Endothelial cell (in vitro differentiated cells): ENCODE measurements around the gene NEGR1. TPM values are rescaled to one million over a fixed set of nuclear protein-coding genes. Genes with fewer than 3 reads are reported as not detected.

Source experiments
- DNase-seq: peaks from one replicate; pipeline ENCODE4 v3.0.0; 2021; ENCODE audit warnings: low spot score
- H3K27ac Mint-ChIP-seq: one replicate; pipeline ENCODE4 v1.8.0; 2021; ENCODE audit warnings: mixed read lengths, inconsistent platforms; ENCODE audit not compliant: unreplicated experiment
- H3K27me3 Mint-ChIP-seq: one replicate; pipeline ENCODE4 v1.8.0; 2021; ENCODE audit warnings: mild to moderate bottlenecking, moderate library complexity, mixed read lengths, inconsistent platforms; ENCODE audit not compliant: unreplicated experiment
- H3K36me3 Mint-ChIP-seq: one replicate; pipeline ENCODE4 v1.8.0; 2021; ENCODE audit warnings: mild to moderate bottlenecking, low read depth, mixed read lengths, inconsistent platforms; ENCODE audit not compliant: unreplicated experiment
- H3K4me1 Mint-ChIP-seq: one replicate; pipeline ENCODE4 v1.8.0; 2021; ENCODE audit warnings: mild to moderate bottlenecking, mixed read lengths, inconsistent platforms; ENCODE audit not compliant: unreplicated experiment
- H3K4me3 Mint-ChIP-seq: one replicate; pipeline ENCODE4 v1.8.0; 2021; ENCODE audit warnings: mild to moderate bottlenecking, mixed read lengths, inconsistent platforms; ENCODE audit not compliant: unreplicated experiment
- H3K9me3 Mint-ChIP-seq: one replicate; pipeline ENCODE4 v1.8.0; 2021; ENCODE audit warnings: mixed read lengths, inconsistent platforms; ENCODE audit not compliant: unreplicated experiment
- total RNA-seq: library from RNA; stranded (reverse); fragmentation: NEBNext Ultra II Directional; extraction: Animal tissue kit (Norgen Biotek cat#: 25700); gene quantifications from one replicate; pipeline ENCODE4 v1.2.1, GENCODE V29; 2021; ENCODE audit not compliant: unreplicated experiment
- TF ChIP-seq, protein P1 (sequence below): fragments of 200-600 bp; sonication (generic); IDR thresholded peaks from one replicate; pipeline ENCODE4 v1.5.0; 2021; ENCODE audit warnings: antibody characterized with exemption; ENCODE audit not compliant: unreplicated experiment

The NEGR1 gene
- total RNA-seq, 1 donor from 2014 or later, result 2.9 TPM

DNA sequence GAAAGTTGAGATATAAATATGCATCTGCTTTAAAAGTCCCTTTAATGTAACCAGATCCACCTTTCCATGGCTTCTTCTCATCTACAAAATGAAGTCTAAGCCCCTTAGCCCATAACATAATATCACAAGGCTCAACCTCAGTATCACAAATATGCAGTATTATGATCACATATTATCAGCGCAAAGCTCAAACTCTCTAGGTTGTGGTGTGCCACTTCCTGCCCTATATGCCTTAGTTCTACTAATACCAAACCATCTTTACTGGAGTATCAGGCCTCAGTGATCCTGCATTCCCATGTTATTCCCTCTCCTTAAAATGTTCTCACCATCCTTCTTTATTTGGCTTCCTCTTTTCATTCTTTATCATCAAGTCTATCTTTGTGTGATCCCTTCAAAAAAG is 301.8 kb downstream of the NEGR1 start:
- TF ChIP-seq, protein P1, sequence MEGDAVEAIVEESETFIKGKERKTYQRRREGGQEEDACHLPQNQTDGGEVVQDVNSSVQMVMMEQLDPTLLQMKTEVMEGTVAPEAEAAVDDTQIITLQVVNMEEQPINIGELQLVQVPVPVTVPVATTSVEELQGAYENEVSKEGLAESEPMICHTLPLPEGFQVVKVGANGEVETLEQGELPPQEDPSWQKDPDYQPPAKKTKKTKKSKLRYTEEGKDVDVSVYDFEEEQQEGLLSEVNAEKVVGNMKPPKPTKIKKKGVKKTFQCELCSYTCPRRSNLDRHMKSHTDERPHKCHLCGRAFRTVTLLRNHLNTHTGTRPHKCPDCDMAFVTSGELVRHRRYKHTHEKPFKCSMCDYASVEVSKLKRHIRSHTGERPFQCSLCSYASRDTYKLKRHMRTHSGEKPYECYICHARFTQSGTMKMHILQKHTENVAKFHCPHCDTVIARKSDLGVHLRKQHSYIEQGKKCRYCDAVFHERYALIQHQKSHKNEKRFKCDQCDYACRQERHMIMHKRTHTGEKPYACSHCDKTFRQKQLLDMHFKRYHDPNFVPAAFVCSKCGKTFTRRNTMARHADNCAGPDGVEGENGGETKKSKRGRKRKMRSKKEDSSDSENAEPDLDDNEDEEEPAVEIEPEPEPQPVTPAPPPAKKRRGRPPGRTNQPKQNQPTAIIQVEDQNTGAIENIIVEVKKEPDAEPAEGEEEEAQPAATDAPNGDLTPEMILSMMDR, result no peak
- no peak for DNase-seq
- Mint-ChIP-seq H3K9me3 (no peaks in the 10 kb centered on the region), H3K27ac (no peak overlapping the region), H3K4me1 (no peaks in the 10 kb centered on the region), H3K36me3 (no peaks in the 10 kb centered on the region), H3K27me3 (no peaks in the 10 kb centered on the region), H3K4me3 (no peak overlapping the region)

DNA sequence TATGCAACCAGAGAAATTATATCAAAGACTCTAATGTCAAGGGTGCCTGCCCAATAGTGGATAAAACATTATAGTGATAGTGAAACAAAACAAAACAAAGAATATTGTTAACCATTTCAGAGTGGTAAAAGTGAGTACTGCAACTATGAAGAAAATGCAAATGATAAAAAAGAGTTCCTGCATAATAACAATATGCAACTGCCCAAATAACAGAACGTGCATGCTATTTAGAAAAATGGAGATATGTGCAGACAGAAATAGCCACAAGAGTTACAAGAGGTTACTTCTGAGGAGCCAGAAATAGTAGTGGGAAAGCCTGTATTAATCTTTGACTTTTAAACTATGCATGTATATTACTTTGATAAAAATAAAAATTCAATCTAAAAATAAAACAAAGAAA is 302.5 kb downstream of the NEGR1 start:
- Mint-ChIP-seq H3K4me3 (no peak overlapping the region), H3K27me3 (no peaks in the 10 kb centered on the region), H3K9me3 (no peaks in the 10 kb centered on the region), H3K4me1 (no peaks in the 10 kb centered on the region), H3K27ac (no peak overlapping the region), H3K36me3 (no peaks in the 10 kb centered on the region)
- TF ChIP-seq, protein P1, result no peak
- no peak for DNase-seq

DNA sequence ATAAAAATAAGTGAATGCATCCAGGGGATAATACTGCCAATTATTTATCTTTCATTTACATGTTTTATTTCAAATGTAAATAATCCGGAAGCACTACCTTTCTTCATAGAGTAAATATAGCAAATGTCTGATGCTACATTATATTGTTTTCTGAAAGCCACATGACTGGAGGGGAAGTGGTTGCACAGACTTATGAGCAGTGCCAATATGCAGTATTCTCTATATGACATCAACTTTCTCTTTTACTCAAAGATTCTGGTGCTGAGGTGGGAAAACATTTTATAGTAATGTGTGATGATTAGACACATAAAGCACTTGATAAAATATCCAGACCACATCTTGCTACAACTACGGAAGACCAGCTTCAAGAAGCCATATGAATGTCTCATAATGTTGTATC is 314.7 kb downstream of the NEGR1 start:
- Mint-ChIP-seq H3K27me3 (no peaks in the 10 kb centered on the region), H3K4me3 (no peak overlapping the region), H3K4me1 (no peaks in the 10 kb centered on the region), H3K9me3 (no peaks in the 10 kb centered on the region), H3K36me3 (no peaks in the 10 kb centered on the region), H3K27ac (no peak overlapping the region)
- TF ChIP-seq, protein P1, result no peak
- DNase-seq, result no peak

DNA sequence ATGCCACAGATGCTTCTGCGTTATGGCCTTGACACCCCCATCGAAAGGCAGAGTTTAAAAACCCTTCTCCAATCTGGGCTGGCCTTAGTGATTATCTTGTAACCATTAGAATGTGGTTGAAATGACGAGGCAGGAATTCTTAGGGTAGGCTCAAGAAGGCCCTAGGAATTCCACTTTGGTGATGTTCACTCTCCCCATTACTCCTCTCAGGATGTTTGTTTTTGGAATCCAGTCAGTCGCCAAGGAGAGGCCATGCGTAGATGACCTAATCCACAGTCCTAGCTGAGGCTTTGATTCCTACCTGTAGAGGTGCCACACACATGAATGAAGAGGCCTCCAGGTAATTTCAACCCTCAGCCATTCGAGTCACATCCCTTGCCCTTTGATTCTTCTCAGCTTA is 318.2 kb downstream of the NEGR1 start:
- H3K9me3 Mint-ChIP-seq, result no peaks in the 10 kb centered on the region
- DNase-seq, result no peak
- no peak overlapping the region for H3K4me3 Mint-ChIP-seq
- H3K36me3 Mint-ChIP-seq, result no peaks in the 10 kb centered on the region
- H3K27me3 Mint-ChIP-seq, result no peaks in the 10 kb centered on the region
- no peak overlapping the region for H3K27ac Mint-ChIP-seq
- H3K4me1 Mint-ChIP-seq, result no peaks in the 10 kb centered on the region
- TF ChIP-seq, protein P1, result no peak

DNA sequence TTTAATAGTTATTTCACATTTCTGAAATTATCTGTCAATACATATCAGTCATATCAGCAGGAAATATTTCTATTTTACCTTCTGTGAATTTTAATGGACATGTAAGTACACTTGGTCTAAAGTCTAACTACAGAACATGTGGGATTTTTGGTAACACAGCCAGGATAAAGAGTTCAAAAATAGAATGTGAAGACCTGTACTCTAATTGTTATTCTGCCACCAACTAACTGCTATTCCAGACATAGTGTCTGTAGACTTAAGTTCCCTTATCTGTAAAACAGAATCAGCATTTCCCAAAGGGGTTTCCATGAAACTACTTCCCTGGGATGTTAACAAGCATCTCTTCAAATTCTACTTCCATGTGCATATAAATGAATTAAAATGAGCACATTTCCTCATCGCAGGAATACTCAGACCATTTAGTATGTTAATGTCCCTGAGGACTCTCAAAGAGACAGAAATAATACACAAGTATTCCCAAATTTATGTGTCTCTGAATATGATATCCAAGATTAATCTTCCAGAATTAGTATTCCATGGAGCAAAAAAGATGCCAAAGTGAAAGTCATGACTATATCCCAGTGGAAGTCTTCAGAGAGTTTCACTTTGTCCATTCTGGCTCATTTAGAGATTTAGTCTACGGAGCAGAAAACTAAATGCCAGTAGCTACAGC is 325.6 kb downstream of the NEGR1 start:
- Mint-ChIP-seq H3K27ac (no peak overlapping the region), H3K36me3 (no peaks in the 10 kb centered on the region)
- TF ChIP-seq, protein P1, result no peak

More for the DNA sequence above, 325.6 kb downstream of the NEGR1 start:
- H3K9me3 Mint-ChIP-seq, result no peaks in the 10 kb centered on the region
- no peaks in the 10 kb centered on the region for H3K4me1 Mint-ChIP-seq
- H3K4me3 Mint-ChIP-seq, result no peak overlapping the region
- no peaks in the 10 kb centered on the region for H3K27me3 Mint-ChIP-seq
- no peak for DNase-seq
